CD14-positive monocyte (primary cell): ENCODE measurements around the gene FAM227B. TPM values are rescaled to one million over a fixed set of nuclear protein-coding genes. Genes with fewer than 3 reads are reported as not detected.
A peak's percentile ranks its signal among the peaks of the same experiment; 100 is the strongest.
"Not testable (repeated sequence)": the region's sequence is repeated elsewhere in the genome, so short reads cannot be mapped to it uniquely, and the experiment has no call there.

Experiments used
- DNase-seq, 3 donors: peaks; one replicate each; pipeline ENCODE4 v3.0.0-alpha.2; 2011 to 2022
- H2AFZ ChIP-seq: 2 replicates; pipeline ENCODE4 v1.6.0; 2012; ENCODE audit warnings: mild to moderate bottlenecking, low read depth, low read length, inconsistent platforms; ENCODE audit not compliant: insufficient read depth, poor library complexity, severe bottlenecking
- H3K27ac ChIP-seq, 2 donors: 1 replicate in 1 of 2; 2 replicates in 1 of 2; pipeline ENCODE4 v1.5.1; 2012 to 2013; ENCODE audit warnings: low read length in 2 of 2, control low read depth in 1 of 2, inconsistent platforms in 1 of 2, low read depth in 1 of 2, mild to moderate bottlenecking in 1 of 2
- H3K27me3 ChIP-seq, 2 donors: one replicate each; pipeline versions ENCODE4 v1.6.0 to v1.6.1; 2011 to 2013; ENCODE audit warnings: low read length in 2 of 2; ENCODE audit not compliant: control insufficient read depth in 2 of 2, insufficient read depth in 2 of 2
- H3K36me3 ChIP-seq, 2 donors: replicated peaks in 1 of 2; 1 replicate in 1 of 2; 2 replicates in 1 of 2; pipeline versions ENCODE4 v1.5.1 to v1.6.1; 2012 to 2013; ENCODE audit warnings: low read length in 2 of 2, control low read depth in 1 of 2, inconsistent platforms in 1 of 2, mild to moderate bottlenecking in 1 of 2; ENCODE audit not compliant: insufficient read depth in 2 of 2, control insufficient read depth in 1 of 2
- H3K4me1 ChIP-seq, 2 donors: 1 replicate in 1 of 2; 2 replicates in 1 of 2; pipeline versions ENCODE4 v1.5.1 to v1.6.1; 2012 to 2013; ENCODE audit warnings: low read length in 2 of 2, control low read depth in 1 of 2, inconsistent platforms in 1 of 2, mild to moderate bottlenecking in 1 of 2, moderate library complexity in 1 of 2; ENCODE audit not compliant: insufficient read depth in 2 of 2, control insufficient read depth in 1 of 2
- H3K4me2 ChIP-seq: replicated peaks from 2 replicates; pipeline ENCODE3; 2012; ENCODE audit warnings: low read length, moderate library complexity, mild to moderate bottlenecking; ENCODE audit not compliant: poor library complexity, severe bottlenecking; ENCODE audit errors: extremely low read depth
- H3K4me3 ChIP-seq, 3 experiments: fragments of 200-600 bp in 1 of 3; sonication (generic) in 1 of 3; replicated peaks in 1 of 3; 1 replicate in 2 of 3; 2 replicates in 1 of 3; pipeline ENCODE4 v1.5.1; 2011 to 2013; ENCODE audit warnings: low read length in 3 of 3, mild to moderate bottlenecking in 3 of 3, control low read depth in 2 of 3, low read depth in 2 of 3, inconsistent platforms in 1 of 3, moderate library complexity in 1 of 3
- H3K79me2 ChIP-seq: 2 replicates; pipeline ENCODE4 v1.6.0; 2012; ENCODE audit warnings: mild to moderate bottlenecking, control low read depth, inconsistent platforms, low read length, moderate library complexity; ENCODE audit not compliant: insufficient read depth
- H3K9ac ChIP-seq: 2 replicates; pipeline ENCODE4 v1.6.0; 2017; ENCODE audit warnings: low read length, mild to moderate bottlenecking; ENCODE audit not compliant: insufficient read depth, poor library complexity, severe bottlenecking
- H3K9me3 ChIP-seq, 2 donors: replicated peaks in 1 of 2; 1 replicate in 1 of 2; 2 replicates in 1 of 2; pipeline versions ENCODE4 v1.5.1 to v1.6.1; 2012 to 2013; ENCODE audit warnings: low read length in 2 of 2, control low read depth in 1 of 2; ENCODE audit not compliant: control insufficient read depth in 1 of 2, insufficient read depth in 1 of 2
- H4K20me1 ChIP-seq: 2 replicates; pipeline ENCODE4 v1.6.0; 2012; ENCODE audit warnings: mild to moderate bottlenecking, low read length, control low read depth, moderate library complexity; ENCODE audit not compliant: insufficient read depth
- H3K27ac Mint-ChIP-seq, 7 donors: one replicate each; pipeline ENCODE4 v1.8.0; 2020; ENCODE audit warnings: mild to moderate bottlenecking in 7 of 7, mixed read lengths in 7 of 7, moderate library complexity in 6 of 7, inconsistent platforms in 2 of 7
- H3K27me3 Mint-ChIP-seq, 3 donors: one replicate each; pipeline ENCODE4 v1.8.0; 2021 to 2022; ENCODE audit warnings: low read depth in 3 of 3, mild to moderate bottlenecking in 3 of 3, mixed read lengths in 3 of 3, moderate library complexity in 3 of 3, inconsistent platforms in 1 of 3
- H3K36me3 Mint-ChIP-seq, 2 donors: one replicate each; pipeline ENCODE4 v1.8.0; 2020; ENCODE audit warnings: mixed read lengths in 2 of 2, inconsistent platforms in 1 of 2, mild to moderate bottlenecking in 1 of 2
- H3K4me1 Mint-ChIP-seq: one replicate; pipeline ENCODE4 v1.8.0; 2020; ENCODE audit warnings: mild to moderate bottlenecking, mixed read lengths
- H3K4me3 Mint-ChIP-seq, 2 donors: one replicate each; pipeline ENCODE4 v1.8.0; 2020; ENCODE audit warnings: mild to moderate bottlenecking in 2 of 2, mixed read lengths in 2 of 2, moderate library complexity in 1 of 2
- H3K9me3 Mint-ChIP-seq, 7 donors: one replicate each; pipeline ENCODE4 v1.8.0; 2020 to 2022; ENCODE audit warnings: mixed read lengths in 7 of 7, mild to moderate bottlenecking in 6 of 7, moderate library complexity in 6 of 7, inconsistent platforms in 2 of 7
- WGBS: methylation state at CpG from one replicate; pipeline ENCODE4 v1.1.5; 2013; ENCODE audit warnings: missing lambda C conversion rate; ENCODE audit not compliant: insufficient coverage; 5-methylcytosine and 5-hydroxymethylcytosine counted together
- intact Hi-C, 2 donors: fragments of 100-400 bp; cut with micrococcal nuclease; formaldehyde crosslinking; loops; one replicate each; pipeline versions ENCODE4 v1.15.0 to v1.15.1; 2023
- polyA plus RNA-seq, 3 donors: library from polyadenylated mRNA; depleted of rRNA in 1 of 3; unstranded in 2 of 3; stranded (reverse) in 1 of 3; fragments of 300-500 nt in 2 of 3; fragments of >200 nt in 1 of 3; fragmentation: Illumina TruSeq in 2 of 3; gene quantifications; 1 replicate in 2 of 3; 2 replicates in 1 of 3; pipeline ENCODE4 v1.2.3, GENCODE V29; 2012 to 2021
- TF ChIP-seq, protein P1 (sequence below): fragments of 200-600 bp; IDR thresholded peaks from one replicate; pipeline ENCODE4 v1.8.0; 2022; ENCODE audit warnings: antibody characterized with exemption, mild to moderate bottlenecking

FAM227B gene
- polyA plus RNA-seq, 3 donors = 0.28 to 0.72 (median 0.49) TPM

DNA sequence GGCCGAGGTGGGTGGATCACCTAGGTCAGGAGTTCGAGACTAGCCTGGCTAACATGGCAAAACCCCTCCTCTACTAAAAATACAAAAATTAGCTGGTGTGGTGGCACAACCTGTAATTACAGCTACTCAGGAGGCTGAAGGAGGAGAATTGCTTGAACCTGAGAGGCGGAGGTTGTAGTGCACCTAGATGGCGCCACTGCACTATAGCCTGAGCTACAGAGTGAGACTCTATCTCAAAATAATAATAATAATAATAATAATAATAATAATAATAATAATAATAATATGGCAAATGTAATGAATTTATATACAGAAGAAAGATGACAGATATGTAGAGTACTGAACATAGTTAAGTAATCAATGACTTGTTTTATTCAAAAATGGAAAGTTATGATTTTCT lies 149.4 kb downstream of the FAM227B start:
- H3K79me2 ChIP-seq, H3K9ac ChIP-seq, H3K27me3 ChIP-seq, H3K27ac Mint-ChIP-seq, H3K36me3 ChIP-seq, intact Hi-C loops, H3K4me3 Mint-ChIP-seq, H2AFZ ChIP-seq, H3K36me3 Mint-ChIP-seq, H3K4me2 ChIP-seq, H3K9me3 ChIP-seq, H3K27me3 Mint-ChIP-seq, H3K4me3 ChIP-seq, H4K20me1 ChIP-seq, H3K4me1 ChIP-seq, H3K9me3 Mint-ChIP-seq, H3K27ac ChIP-seq: not testable (repeated sequence)
- H3K4me1 Mint-ChIP-seq = peaks cover 18% of the 10 kb centered on the region
- no CpG with 5 or more reads among the region's 4 CpGs for WGBS
- DNase-seq = peak in 2 of 3 donors; percentile 1 to 12
- TF ChIP-seq, protein P1, sequence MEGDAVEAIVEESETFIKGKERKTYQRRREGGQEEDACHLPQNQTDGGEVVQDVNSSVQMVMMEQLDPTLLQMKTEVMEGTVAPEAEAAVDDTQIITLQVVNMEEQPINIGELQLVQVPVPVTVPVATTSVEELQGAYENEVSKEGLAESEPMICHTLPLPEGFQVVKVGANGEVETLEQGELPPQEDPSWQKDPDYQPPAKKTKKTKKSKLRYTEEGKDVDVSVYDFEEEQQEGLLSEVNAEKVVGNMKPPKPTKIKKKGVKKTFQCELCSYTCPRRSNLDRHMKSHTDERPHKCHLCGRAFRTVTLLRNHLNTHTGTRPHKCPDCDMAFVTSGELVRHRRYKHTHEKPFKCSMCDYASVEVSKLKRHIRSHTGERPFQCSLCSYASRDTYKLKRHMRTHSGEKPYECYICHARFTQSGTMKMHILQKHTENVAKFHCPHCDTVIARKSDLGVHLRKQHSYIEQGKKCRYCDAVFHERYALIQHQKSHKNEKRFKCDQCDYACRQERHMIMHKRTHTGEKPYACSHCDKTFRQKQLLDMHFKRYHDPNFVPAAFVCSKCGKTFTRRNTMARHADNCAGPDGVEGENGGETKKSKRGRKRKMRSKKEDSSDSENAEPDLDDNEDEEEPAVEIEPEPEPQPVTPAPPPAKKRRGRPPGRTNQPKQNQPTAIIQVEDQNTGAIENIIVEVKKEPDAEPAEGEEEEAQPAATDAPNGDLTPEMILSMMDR = peak; percentile 42

DNA sequence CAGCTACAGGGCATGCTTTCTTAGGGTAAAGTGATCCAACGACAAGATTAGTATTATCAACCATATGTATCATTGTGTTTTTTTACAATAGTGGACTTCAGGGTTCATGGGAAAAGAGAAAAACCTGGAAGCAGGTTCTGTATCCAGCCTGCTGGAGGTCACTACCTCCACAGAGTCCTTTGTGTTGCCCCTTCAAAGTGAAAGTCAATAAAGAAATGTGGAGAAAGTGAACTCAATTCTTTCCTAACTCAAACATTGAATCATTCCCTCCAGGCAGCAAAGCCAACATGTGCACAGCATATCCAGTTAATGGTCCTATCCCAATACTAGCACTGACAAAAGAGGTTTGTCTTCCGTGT lies 152.2 kb downstream of the FAM227B start:
- peaks cover 5% of the 10 kb centered on the region in 2 donors for H3K4me1 ChIP-seq
- no peak overlapping the region for H3K27ac ChIP-seq
- no peaks in the 10 kb centered on the region for H3K79me2 ChIP-seq
- Mint-ChIP-seq H3K27me3 (peaks cover 0 to 2% (median 0%) of the 10 kb centered on the region in 3 donors), H3K4me3 (no peak overlapping the region), H3K9me3 (no peaks in the 10 kb centered on the region), H3K27ac (no peak overlapping the region), H3K4me1 (peaks cover 22% of the 10 kb centered on the region), H3K36me3 (no peaks in the 10 kb centered on the region)
- TF ChIP-seq, protein P1 = no peak
- H3K9me3 ChIP-seq = no peaks in the 10 kb centered on the region
- no peak overlapping the region for H3K9ac ChIP-seq
- no peak for DNase-seq
- no peaks in the 10 kb centered on the region for H3K36me3 ChIP-seq
- WGBS = 100% methylated on average over 1 of the region's 2 CpGs
- peak overlapping the region; percentile 15 for H2AFZ ChIP-seq
- H3K4me3 ChIP-seq = no peak overlapping the region
- intact Hi-C loops = no loop called here
- H3K4me2 ChIP-seq = no peak overlapping the region
- H3K27me3 ChIP-seq = no peaks in the 10 kb centered on the region
- H4K20me1 ChIP-seq = no peaks in the 10 kb centered on the region
